Fibroblast of lung (primary cell): ENCODE data around the gene ZNF423. TPM values are rescaled to one million over a fixed set of nuclear protein-coding genes. Genes with fewer than 3 reads are reported as not detected.

Source experiments
- DNase-seq, 2 donors: peaks; one replicate each; pipeline versions ENCODE4 v3.0.0 to v3.0.0-alpha.2; 2010; ENCODE audit warnings: low read depth in 2 of 2
- H2AFZ ChIP-seq: 2 replicates; pipeline ENCODE4 v1.5.1; 2012; ENCODE audit warnings: low read length, control low read depth, inconsistent platforms
- H3K27ac ChIP-seq: 2 replicates; pipeline ENCODE4 v1.5.1; 2011; ENCODE audit warnings: low read length, control low read depth; ENCODE audit not compliant: insufficient read depth
- H3K27me3 ChIP-seq: 2 replicates; pipeline ENCODE4 v1.5.1; 2011; ENCODE audit warnings: mild to moderate bottlenecking, low read length; ENCODE audit not compliant: control insufficient read depth, insufficient read depth
- H3K36me3 ChIP-seq: 2 replicates; pipeline ENCODE4 v1.5.1; 2011; ENCODE audit warnings: low read length; ENCODE audit not compliant: control insufficient read depth, insufficient read depth
- H3K4me1 ChIP-seq: 2 replicates; pipeline ENCODE4 v1.5.1; 2011; ENCODE audit warnings: low read length; ENCODE audit not compliant: control insufficient read depth, insufficient read depth; ENCODE audit errors: extremely low read depth
- H3K4me2 ChIP-seq: 2 replicates; pipeline ENCODE4 v1.5.1; 2011; ENCODE audit warnings: low read length, control low read depth; ENCODE audit not compliant: insufficient read depth; ENCODE audit errors: extremely low read depth
- H3K4me3 ChIP-seq, 4 experiments: fragments of 200-600 bp in 1 of 4; sonication (generic) in 1 of 4; replicated peaks in 1 of 4; 2 replicates each; pipeline ENCODE4 v1.5.1; 2011 to 2016; ENCODE audit warnings: low read length in 4 of 4, low read depth in 3 of 4, mild to moderate bottlenecking in 3 of 4, control low read depth in 2 of 4, inconsistent platforms in 1 of 4, mixed read lengths in 1 of 4; ENCODE audit not compliant: insufficient read depth in 1 of 4; ENCODE audit errors: control extremely low read depth in 1 of 4
- H3K79me2 ChIP-seq: 2 replicates; pipeline ENCODE4 v1.5.1; 2012; ENCODE audit warnings: mild to moderate bottlenecking, low read length, inconsistent platforms; ENCODE audit not compliant: control insufficient read depth, insufficient read depth
- H3K9ac ChIP-seq: 2 replicates; pipeline ENCODE4 v1.5.1; 2011; ENCODE audit warnings: mild to moderate bottlenecking, low read length, control low read depth; ENCODE audit not compliant: insufficient read depth
- H3K9me3 ChIP-seq: 2 replicates; pipeline ENCODE4 v1.5.1; 2012; ENCODE audit warnings: low read depth, low read length; ENCODE audit not compliant: control insufficient read depth, insufficient read depth
- H4K20me1 ChIP-seq: 2 replicates; pipeline ENCODE4 v1.5.1; 2011; ENCODE audit warnings: low read length; ENCODE audit not compliant: control insufficient read depth, insufficient read depth; ENCODE audit errors: extremely low read depth
- EZH2 ChIP-seq: IDR thresholded peaks from 2 replicates; pipeline ENCODE4 v1.5.1; 2012; ENCODE audit warnings: low read length, control low read depth, mild to moderate bottlenecking; ENCODE audit errors: missing control alignments
- polyA plus RNA-seq, 2 donors: library from polyadenylated mRNA; depleted of rRNA in 1 of 2; stranded (reverse) in 1 of 2; unstranded in 1 of 2; fragments of >200 nt; gene quantifications; 2 replicates each; pipeline ENCODE4 v1.2.1, GENCODE V29; 2011 to 2012; ENCODE audit warnings: missing spikeins in 1 of 2
- total RNA-seq: library from RNA; depleted of rRNA; stranded (reverse); fragments of >200 nt; gene quantifications from 2 replicates; pipeline ENCODE4 v1.2.1, GENCODE V29; 2014
- TF ChIP-seq, protein P1 (sequence below), 2 donors: IDR thresholded peaks in 1 of 2; conservative IDR thresholded peaks in 1 of 2; 1 replicate in 1 of 2; 2 replicates in 1 of 2; pipeline ENCODE4 v1.5.1; 2011 to 2012; ENCODE audit warnings: low read length in 2 of 2, control low read depth in 1 of 2, inconsistent platforms in 1 of 2, low read depth in 1 of 2, mild to moderate bottlenecking in 1 of 2

Gene ZNF423
- total and polyA plus RNA-seq, 2 donors (not counting 1 experiment from before 2014, with no cell fraction given): 0.07 to 0.17 TPM

- Histone ChIP-seq H3K27me3 (no peaks in the 10 kb centered on the region), H3K4me1 (no peaks in the 10 kb centered on the region), H2AFZ (no peak overlapping the region), H3K9ac (no peak overlapping the region), H3K4me3 (no peak overlapping the region), H3K27ac (no peak overlapping the region), H3K9me3 (no peaks in the 10 kb centered on the region), H3K36me3 (no peaks in the 10 kb centered on the region), H4K20me1 (no peaks in the 10 kb centered on the region), H3K4me2 (no peak overlapping the region), H3K79me2 (no peaks in the 10 kb centered on the region)
- TF ChIP-seq, protein P1, sequence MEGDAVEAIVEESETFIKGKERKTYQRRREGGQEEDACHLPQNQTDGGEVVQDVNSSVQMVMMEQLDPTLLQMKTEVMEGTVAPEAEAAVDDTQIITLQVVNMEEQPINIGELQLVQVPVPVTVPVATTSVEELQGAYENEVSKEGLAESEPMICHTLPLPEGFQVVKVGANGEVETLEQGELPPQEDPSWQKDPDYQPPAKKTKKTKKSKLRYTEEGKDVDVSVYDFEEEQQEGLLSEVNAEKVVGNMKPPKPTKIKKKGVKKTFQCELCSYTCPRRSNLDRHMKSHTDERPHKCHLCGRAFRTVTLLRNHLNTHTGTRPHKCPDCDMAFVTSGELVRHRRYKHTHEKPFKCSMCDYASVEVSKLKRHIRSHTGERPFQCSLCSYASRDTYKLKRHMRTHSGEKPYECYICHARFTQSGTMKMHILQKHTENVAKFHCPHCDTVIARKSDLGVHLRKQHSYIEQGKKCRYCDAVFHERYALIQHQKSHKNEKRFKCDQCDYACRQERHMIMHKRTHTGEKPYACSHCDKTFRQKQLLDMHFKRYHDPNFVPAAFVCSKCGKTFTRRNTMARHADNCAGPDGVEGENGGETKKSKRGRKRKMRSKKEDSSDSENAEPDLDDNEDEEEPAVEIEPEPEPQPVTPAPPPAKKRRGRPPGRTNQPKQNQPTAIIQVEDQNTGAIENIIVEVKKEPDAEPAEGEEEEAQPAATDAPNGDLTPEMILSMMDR (conservative IDR thresholded peaks at IDR 0.05 in 1 of 2, IDR thresholded peaks at IDR 0.05 in 1 of 2; ENCODE audit: low read depth in 1 of 2, low read length in 2 of 2): no peak
- TF ChIP-seq EZH2: no peak
- no peak for DNase-seq
Measured at GRCh38 chr16:49628148-49628547, 227.8 kb downstream of the ZNF423 start.

DNA sequence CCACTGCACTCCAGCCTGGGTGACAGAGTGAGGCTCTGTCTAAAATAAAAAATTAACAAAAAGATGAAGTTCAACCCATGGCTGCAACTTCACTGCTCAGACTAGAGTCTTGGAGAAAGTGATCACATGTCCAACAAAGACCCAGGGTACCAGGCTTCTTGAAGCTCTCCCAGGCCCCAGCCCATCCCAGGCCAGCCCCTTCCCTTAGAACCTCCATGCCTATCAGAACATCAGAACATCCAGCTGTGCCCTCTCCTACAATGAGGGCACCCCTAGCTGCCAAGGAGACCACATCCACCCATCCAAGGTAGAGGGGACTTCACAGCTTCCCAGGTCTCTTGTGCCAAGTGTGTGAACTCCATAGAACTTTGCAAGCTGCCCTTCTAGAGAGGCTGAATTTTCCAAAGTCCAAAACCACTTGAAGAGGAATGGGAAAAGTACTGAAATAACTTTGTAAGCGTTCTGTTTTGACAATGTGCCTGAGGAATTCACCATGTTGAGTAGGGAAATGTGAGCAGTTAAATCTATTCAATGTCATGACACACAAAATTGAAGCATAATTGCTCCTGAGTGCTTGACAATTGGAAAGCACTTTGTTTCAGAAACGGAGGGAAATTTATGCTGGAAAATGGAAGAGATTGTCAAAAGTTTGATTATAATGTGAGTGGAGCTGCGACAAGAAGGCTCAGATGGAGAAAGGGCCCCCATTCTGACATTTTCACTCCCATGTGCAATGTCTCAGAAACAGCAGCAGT is 230.4 kb downstream of the ZNF423 start:
- Histone ChIP-seq H3K27me3 (no peaks in the 10 kb centered on the region), H2AFZ (no peak overlapping the region), H3K4me3 (no peak overlapping the region), H3K36me3 (no peaks in the 10 kb centered on the region), H3K27ac (no peak overlapping the region), H3K4me2 (no peak overlapping the region), H3K79me2 (no peaks in the 10 kb centered on the region), H3K9ac (no peak overlapping the region), H3K4me1 (peaks cover 2% of the 10 kb centered on the region), H4K20me1 (no peaks in the 10 kb centered on the region), H3K9me3 (no peaks in the 10 kb centered on the region)
- TF ChIP-seq EZH2: no peak
- TF ChIP-seq, protein P1 (conservative IDR thresholded peaks at IDR 0.05 in 1 of 2, IDR thresholded peaks at IDR 0.05 in 1 of 2; ENCODE audit: low read depth in 1 of 2, low read length in 2 of 2): no peak
- DNase-seq: no peak

DNA sequence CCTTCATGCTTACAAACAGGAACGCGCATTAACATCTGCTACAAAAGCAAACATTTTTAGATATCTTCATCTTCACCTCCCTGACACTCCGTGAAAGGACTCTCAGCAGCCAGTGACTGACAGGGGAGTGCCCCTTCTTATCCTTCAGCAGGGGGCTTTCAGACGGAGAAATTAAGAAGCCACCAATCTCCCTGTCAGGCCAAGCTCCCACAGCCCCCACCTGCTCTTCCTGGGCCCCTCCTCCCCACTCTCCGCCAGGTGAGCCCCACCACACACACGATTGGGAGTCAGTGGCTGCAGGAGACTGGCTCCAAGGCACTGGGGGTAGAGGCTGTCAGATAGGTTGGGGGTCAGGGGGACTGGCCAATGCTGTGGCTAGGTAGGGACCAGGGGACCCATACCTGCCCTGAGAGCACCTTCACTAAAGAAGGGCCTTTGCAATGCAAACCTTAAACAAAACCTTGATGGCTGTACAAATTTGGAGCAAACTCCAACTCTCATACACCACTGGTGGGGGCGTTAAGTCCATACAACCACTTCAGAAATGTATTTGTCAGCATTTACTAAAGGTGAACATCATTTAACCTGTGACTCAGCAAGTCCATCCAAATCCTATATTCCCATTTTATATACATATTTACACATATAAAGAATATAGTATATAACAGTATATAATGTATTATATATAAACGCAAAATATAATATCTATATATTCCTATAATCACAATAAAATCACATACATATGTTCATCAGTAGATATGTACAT is 232.2 kb downstream of the ZNF423 start:
- no peaks in the 10 kb centered on the region for H3K9me3 ChIP-seq

More for the DNA sequence above, 232.2 kb downstream of the ZNF423 start:
- Histone ChIP-seq H3K27ac (no peak overlapping the region), H3K36me3 (no peaks in the 10 kb centered on the region), H3K9ac (no peak overlapping the region), H4K20me1 (no peaks in the 10 kb centered on the region), H3K27me3 (no peaks in the 10 kb centered on the region), H2AFZ (no peak overlapping the region), H3K4me1 (peaks cover 8% of the 10 kb centered on the region), H3K4me2 (no peak overlapping the region), H3K4me3 (no peak overlapping the region), H3K79me2 (no peaks in the 10 kb centered on the region)
- no peak for DNase-seq
- TF ChIP-seq, protein P1 (conservative IDR thresholded peaks at IDR 0.05 in 1 of 2, IDR thresholded peaks at IDR 0.05 in 1 of 2; ENCODE audit: low read depth in 1 of 2, low read length in 2 of 2): no peak
- no peak for TF ChIP-seq EZH2
